ENCODE results near the gene CSHL1. TPM values are rescaled to one million over a fixed set of nuclear protein-coding genes. Genes with fewer than 3 reads are reported as not detected.
A peak's percentile ranks its signal among the peaks of the same experiment; 100 is the strongest.

Gene CSHL1
- total RNA-seq, 1 experiment from 2014 or later, result not detected

DNA sequence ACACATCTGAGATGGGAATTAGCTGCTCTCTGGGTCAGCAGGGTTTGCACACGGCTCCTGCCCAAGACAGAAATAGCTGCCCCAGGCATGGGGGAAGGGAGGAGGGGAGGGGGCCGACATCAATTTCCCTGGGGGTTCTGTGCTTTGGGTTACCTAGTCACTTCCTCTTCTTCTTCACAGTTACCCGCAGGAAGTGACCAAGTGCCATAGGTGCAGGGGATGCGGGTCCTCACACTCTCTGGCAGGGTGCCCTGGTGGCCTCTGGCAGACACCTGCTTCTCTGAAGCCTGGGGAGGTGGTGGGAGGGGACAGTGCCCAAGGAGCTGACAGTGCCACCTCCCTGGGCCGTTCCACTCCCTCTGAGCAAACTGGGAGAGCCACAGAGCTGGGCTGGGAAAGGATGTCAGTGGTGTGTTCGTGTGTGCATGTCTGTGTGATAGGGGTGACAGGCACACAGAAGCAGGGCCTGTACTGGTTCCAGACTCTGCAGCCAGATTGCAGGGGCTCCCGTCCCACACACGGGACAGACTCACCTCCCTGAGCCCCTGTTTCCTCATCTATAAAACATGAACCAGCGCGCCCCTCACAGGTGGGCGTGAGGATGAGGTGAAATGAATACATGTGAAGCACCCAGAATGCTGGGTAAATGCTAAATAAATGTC is 43.5 kb upstream of the CSHL1 start:
- no peak for DNase-seq
- CTCF ChIA-PET, result interaction anchor here (0.6 to 0.9 kb wide), 2 partner anchors 8 to 178 kb away, joined by 3 read pairs; no protein-coding TSS in a partner anchor
- H3K27me3 ChIP-seq (replicated peaks; ENCODE audit: control insufficient read depth, insufficient read depth, low read length), result no peaks in the 10 kb centered on the region
- no peaks in the 10 kb centered on the region for H3K36me3 ChIP-seq (ENCODE audit: control insufficient read depth, insufficient read depth, low read length)
- TF ChIP-seq, protein P1, sequence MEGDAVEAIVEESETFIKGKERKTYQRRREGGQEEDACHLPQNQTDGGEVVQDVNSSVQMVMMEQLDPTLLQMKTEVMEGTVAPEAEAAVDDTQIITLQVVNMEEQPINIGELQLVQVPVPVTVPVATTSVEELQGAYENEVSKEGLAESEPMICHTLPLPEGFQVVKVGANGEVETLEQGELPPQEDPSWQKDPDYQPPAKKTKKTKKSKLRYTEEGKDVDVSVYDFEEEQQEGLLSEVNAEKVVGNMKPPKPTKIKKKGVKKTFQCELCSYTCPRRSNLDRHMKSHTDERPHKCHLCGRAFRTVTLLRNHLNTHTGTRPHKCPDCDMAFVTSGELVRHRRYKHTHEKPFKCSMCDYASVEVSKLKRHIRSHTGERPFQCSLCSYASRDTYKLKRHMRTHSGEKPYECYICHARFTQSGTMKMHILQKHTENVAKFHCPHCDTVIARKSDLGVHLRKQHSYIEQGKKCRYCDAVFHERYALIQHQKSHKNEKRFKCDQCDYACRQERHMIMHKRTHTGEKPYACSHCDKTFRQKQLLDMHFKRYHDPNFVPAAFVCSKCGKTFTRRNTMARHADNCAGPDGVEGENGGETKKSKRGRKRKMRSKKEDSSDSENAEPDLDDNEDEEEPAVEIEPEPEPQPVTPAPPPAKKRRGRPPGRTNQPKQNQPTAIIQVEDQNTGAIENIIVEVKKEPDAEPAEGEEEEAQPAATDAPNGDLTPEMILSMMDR (IDR thresholded peaks at IDR 0.05; ENCODE audit: insufficient read depth in 1 of 2, low read depth in 1 of 2, low read length in 1 of 2, severe bottlenecking in 1 of 2, unreplicated experiment in 1 of 2), result no peak
- intact Hi-C loops (cut with micrococcal nuclease; ENCODE audit: unreplicated experiment), result loop anchor here (5.0 kb wide), 1 partner anchor 33 kb away; no protein-coding TSS in a partner anchor
- H3K4me1 Mint-ChIP-seq (ENCODE audit: low read depth, unreplicated experiment), result no peaks in the 10 kb centered on the region
- H3K4me3 Mint-ChIP-seq (ENCODE audit: unreplicated experiment), result no peak overlapping the region
- no TSS peak for BruUV-seq (replicated peaks)
- no peak overlapping the region for H3K4me3 ChIP-seq (ENCODE audit: low read depth, low read length)
- POLR2A ChIA-PET, result no interaction called here
- no peaks in the 10 kb centered on the region for H3K9me3 Mint-ChIP-seq (ENCODE audit: unreplicated experiment)
- peaks cover 6% of the 10 kb centered on the region for H3K27me3 Mint-ChIP-seq (ENCODE audit: insufficient read depth, unreplicated experiment)
- H3K9me3 ChIP-seq, result no peaks in the 10 kb centered on the region
- H3K36me3 Mint-ChIP-seq (ENCODE audit: insufficient read depth, unreplicated experiment), result no peaks in the 10 kb centered on the region
- H3K4me1 ChIP-seq, result no peaks in the 10 kb centered on the region
- H3K27ac Mint-ChIP-seq (ENCODE audit: unreplicated experiment), result no peak overlapping the region

GRCh38 chr17:63950940-63951907 is 40.2 kb upstream of the CSHL1 start:
- Mint-ChIP-seq H3K4me1 (ENCODE audit: low read depth, unreplicated experiment) (no peaks in the 10 kb centered on the region), H3K9me3 (ENCODE audit: unreplicated experiment) (no peaks in the 10 kb centered on the region), H3K4me3 (ENCODE audit: unreplicated experiment) (no peak overlapping the region), H3K27ac (ENCODE audit: unreplicated experiment) (no peak overlapping the region), H3K36me3 (ENCODE audit: insufficient read depth, unreplicated experiment) (no peaks in the 10 kb centered on the region), H3K27me3 (ENCODE audit: insufficient read depth, unreplicated experiment) (peaks cover 6% of the 10 kb centered on the region)
- Histone ChIP-seq H3K36me3 (ENCODE audit: control insufficient read depth, insufficient read depth, low read length) (no peaks in the 10 kb centered on the region), H3K9me3 (no peaks in the 10 kb centered on the region), H3K4me1 (no peaks in the 10 kb centered on the region), H3K4me3 (ENCODE audit: low read depth, low read length) (no peak overlapping the region), H3K27me3 (replicated peaks; ENCODE audit: control insufficient read depth, insufficient read depth, low read length) (no peaks in the 10 kb centered on the region)
- CTCF ChIA-PET, result interaction anchor here (0.6 to 1.8 kb wide), 12 partner anchors 11 to 242 kb away, joined by 3 to 31 read pairs (median 4); partner anchors contain the start of genes CSHL1 and GH1
- TF ChIP-seq, protein P1 (IDR thresholded peaks at IDR 0.05; ENCODE audit: insufficient read depth in 1 of 2, low read depth in 1 of 2, low read length in 1 of 2, severe bottlenecking in 1 of 2, unreplicated experiment in 1 of 2), result peak; percentile 71 to 85
- BruUV-seq (replicated peaks), result no TSS peak
- DNase-seq, result peak; percentile 72 to 82
- intact Hi-C loops (cut with micrococcal nuclease; ENCODE audit: unreplicated experiment), result loop anchor here (5.0 kb wide), 1 partner anchor 36 kb away; no protein-coding TSS in a partner anchor
- POLR2A ChIA-PET, result no interaction called here

- Mint-ChIP-seq H3K9me3 (ENCODE audit: unreplicated experiment) (no peaks in the 10 kb centered on the region), H3K36me3 (ENCODE audit: insufficient read depth, unreplicated experiment) (no peaks in the 10 kb centered on the region), H3K4me1 (ENCODE audit: low read depth, unreplicated experiment) (no peaks in the 10 kb centered on the region), H3K27me3 (ENCODE audit: insufficient read depth, unreplicated experiment) (peaks cover 6% of the 10 kb centered on the region), H3K4me3 (ENCODE audit: unreplicated experiment) (no peak overlapping the region), H3K27ac (ENCODE audit: unreplicated experiment) (no peak overlapping the region)
- intact Hi-C loops (cut with micrococcal nuclease; ENCODE audit: unreplicated experiment), result loop anchor here (5.0 kb wide), 1 partner anchor 38 kb away; no protein-coding TSS in a partner anchor
- ChIA-PET POLR2A (no interaction called here), CTCF (interaction anchor here (0.8 to 1.8 kb wide), 6 partner anchors 30 to 108 kb away, joined by 3 to 31 read pairs (median 6); partner anchors contain the start of genes CSHL1 and GH1)
- DNase-seq, result no peak
- H3K27me3 ChIP-seq (replicated peaks; ENCODE audit: control insufficient read depth, insufficient read depth, low read length), result no peaks in the 10 kb centered on the region
- H3K4me3 ChIP-seq (ENCODE audit: low read depth, low read length), result no peak overlapping the region
- no peaks in the 10 kb centered on the region for H3K4me1 ChIP-seq
- H3K9me3 ChIP-seq, result no peaks in the 10 kb centered on the region
- TF ChIP-seq, protein P1 (IDR thresholded peaks at IDR 0.05; ENCODE audit: insufficient read depth in 1 of 2, low read depth in 1 of 2, low read length in 1 of 2, severe bottlenecking in 1 of 2, unreplicated experiment in 1 of 2), result no peak
- BruUV-seq (replicated peaks), result no TSS peak
- no peaks in the 10 kb centered on the region for H3K36me3 ChIP-seq (ENCODE audit: control insufficient read depth, insufficient read depth, low read length)
These were observed 38.7 kb upstream of the CSHL1 start for GRCh38 chr17:63949576-63950250.
